ENCODE results near the gene CHD3. TPM values are rescaled to one million over a fixed set of nuclear protein-coding genes. Genes with fewer than 3 reads are reported as not detected.

CHD3 gene
- total and polyA plus RNA-seq, 2 of the 13 experiments (the other 11 are each of a cell fraction or from before 2014, with no cell fraction given) = 2.7 to 3.7 TPM

- TF ChIP-seq, protein P1, sequence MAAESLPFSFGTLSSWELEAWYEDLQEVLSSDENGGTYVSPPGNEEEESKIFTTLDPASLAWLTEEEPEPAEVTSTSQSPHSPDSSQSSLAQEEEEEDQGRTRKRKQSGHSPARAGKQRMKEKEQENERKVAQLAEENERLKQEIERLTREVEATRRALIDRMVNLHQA (CRISPR knock-in tag; IDR thresholded peaks at IDR 0.05) = no peak
- TF ChIP-seq, protein P2, sequence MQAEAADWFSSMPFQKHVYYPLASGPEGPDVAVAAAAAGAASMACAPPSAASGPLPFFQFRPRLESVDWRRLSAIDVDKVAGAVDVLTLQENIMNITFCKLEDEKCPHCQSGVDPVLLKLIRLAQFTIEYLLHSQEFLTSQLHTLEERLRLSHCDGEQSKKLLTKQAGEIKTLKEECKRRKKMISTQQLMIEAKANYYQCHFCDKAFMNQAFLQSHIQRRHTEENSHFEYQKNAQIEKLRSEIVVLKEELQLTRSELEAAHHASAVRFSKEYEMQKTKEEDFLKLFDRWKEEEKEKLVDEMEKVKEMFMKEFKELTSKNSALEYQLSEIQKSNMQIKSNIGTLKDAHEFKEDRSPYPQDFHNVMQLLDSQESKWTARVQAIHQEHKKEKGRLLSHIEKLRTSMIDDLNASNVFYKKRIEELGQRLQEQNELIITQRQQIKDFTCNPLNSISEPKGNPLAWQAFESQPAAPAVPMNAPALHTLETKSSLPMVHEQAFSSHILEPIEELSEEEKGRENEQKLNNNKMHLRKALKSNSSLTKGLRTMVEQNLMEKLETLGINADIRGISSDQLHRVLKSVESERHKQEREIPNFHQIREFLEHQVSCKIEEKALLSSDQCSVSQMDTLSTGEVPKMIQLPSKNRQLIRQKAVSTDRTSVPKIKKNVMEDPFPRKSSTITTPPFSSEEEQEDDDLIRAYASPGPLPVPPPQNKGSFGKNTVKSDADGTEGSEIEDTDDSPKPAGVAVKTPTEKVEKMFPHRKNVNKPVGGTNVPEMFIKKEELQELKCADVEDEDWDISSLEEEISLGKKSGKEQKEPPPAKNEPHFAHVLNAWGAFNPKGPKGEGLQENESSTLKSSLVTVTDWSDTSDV (CRISPR knock-in tag; IDR thresholded peaks at IDR 0.05) = no peak
- TF ChIP-seq SALL1 (CRISPR knock-in tag; IDR thresholded peaks at IDR 0.05) (peak; percentile 56), ZNF678 (CRISPR knock-in tag; IDR thresholded peaks at IDR 0.05) (no peak), ZNF800 (CRISPR knock-in tag; IDR thresholded peaks at IDR 0.05) (no peak), ZGPAT (CRISPR knock-in tag; IDR thresholded peaks at IDR 0.05) (peak; percentile 67), ZNF776 (CRISPR knock-in tag; IDR thresholded peaks at IDR 0.05) (no peak), FUBP1 (CRISPR knock-in tag; IDR thresholded peaks at IDR 0.05; ENCODE audit: borderline replicate concordance) (peak; percentile 53; the same call in 1 of the 2 replicates), ZNF546 (CRISPR knock-in tag; conservative IDR thresholded peaks at IDR 0.05) (no peak), MTA1 (CRISPR knock-in tag; IDR thresholded peaks at IDR 0.05; ENCODE audit: borderline replicate concordance) (no peak; the same call in 1 of the 2 replicates), EED (CRISPR knock-in tag; IDR thresholded peaks at IDR 0.05) (no peak), HNRNPK (IDR thresholded peaks at IDR 0.05; ENCODE audit: low read depth, low read length, poor library complexity, severe bottlenecking) (peak; percentile 88), ESRRA (CRISPR knock-in tag; IDR thresholded peaks at IDR 0.05; ENCODE audit: low read depth) (0 out of 2 replicates have a peak, but pooled peaks have one; percentile 29), ZNF562 (CRISPR knock-in tag; IDR thresholded peaks at IDR 0.05; ENCODE audit: borderline replicate concordance) (no peak), BRCA1 (CRISPR knock-in tag; IDR thresholded peaks at IDR 0.05) (no peak)
- TF ChIP-seq, protein P3, sequence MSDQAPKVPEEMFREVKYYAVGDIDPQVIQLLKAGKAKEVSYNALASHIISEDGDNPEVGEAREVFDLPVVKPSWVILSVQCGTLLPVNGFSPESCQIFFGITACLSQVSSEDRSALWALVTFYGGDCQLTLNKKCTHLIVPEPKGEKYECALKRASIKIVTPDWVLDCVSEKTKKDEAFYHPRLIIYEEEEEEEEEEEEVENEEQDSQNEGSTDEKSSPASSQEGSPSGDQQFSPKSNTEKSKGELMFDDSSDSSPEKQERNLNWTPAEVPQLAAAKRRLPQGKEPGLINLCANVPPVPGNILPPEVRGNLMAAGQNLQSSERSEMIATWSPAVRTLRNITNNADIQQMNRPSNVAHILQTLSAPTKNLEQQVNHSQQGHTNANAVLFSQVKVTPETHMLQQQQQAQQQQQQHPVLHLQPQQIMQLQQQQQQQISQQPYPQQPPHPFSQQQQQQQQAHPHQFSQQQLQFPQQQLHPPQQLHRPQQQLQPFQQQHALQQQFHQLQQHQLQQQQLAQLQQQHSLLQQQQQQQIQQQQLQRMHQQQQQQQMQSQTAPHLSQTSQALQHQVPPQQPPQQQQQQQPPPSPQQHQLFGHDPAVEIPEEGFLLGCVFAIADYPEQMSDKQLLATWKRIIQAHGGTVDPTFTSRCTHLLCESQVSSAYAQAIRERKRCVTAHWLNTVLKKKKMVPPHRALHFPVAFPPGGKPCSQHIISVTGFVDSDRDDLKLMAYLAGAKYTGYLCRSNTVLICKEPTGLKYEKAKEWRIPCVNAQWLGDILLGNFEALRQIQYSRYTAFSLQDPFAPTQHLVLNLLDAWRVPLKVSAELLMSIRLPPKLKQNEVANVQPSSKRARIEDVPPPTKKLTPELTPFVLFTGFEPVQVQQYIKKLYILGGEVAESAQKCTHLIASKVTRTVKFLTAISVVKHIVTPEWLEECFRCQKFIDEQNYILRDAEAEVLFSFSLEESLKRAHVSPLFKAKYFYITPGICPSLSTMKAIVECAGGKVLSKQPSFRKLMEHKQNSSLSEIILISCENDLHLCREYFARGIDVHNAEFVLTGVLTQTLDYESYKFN (CRISPR knock-in tag; conservative IDR thresholded peaks at IDR 0.05) = peak; percentile 74; the same call in 1 of the 2 replicates
Observed at GRCh38 chr17:7843536-7844291, 44.9 kb upstream of the CHD3 start (continued).
